ENCODE data around the gene ABHD16A. TPM values are rescaled to one million over a fixed set of nuclear protein-coding genes. Genes with fewer than 3 reads are reported as not detected.

The ABHD16A gene
- total RNA-seq, 1 donor from 2014 or later = 103 TPM

DNA sequence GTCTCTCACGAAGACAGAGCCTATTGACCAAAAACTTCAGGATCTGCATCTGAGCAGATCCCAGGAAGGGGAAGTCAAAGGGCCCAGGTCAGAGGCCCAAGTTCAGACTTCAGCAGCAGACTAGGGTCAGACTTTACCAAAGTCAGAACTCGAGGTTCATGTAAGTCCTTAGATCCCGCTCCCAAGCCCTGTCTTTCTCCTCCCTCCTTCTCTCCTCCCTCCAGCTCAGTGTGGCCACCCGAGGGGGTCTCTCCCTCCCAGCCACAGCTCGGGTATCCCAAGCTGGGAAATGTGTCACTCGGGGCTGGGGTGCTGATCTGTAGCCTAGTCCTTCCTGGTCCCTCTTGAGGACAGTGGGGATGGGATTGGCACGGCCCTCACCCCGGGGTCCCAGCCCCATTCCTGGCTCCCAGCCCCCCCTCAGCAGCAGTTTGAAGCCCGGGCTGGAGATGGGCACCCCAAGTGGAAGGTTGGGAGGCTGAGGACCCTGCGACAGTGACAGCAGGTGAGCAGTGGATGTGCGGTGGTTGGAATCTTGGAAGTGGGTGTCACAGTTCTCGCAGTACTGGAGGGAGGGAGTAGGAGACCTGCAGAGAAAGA, 40.9 kb downstream of the ABHD16A start:
- no peak for DNase-seq (ENCODE audit: low spot score)

DNA sequence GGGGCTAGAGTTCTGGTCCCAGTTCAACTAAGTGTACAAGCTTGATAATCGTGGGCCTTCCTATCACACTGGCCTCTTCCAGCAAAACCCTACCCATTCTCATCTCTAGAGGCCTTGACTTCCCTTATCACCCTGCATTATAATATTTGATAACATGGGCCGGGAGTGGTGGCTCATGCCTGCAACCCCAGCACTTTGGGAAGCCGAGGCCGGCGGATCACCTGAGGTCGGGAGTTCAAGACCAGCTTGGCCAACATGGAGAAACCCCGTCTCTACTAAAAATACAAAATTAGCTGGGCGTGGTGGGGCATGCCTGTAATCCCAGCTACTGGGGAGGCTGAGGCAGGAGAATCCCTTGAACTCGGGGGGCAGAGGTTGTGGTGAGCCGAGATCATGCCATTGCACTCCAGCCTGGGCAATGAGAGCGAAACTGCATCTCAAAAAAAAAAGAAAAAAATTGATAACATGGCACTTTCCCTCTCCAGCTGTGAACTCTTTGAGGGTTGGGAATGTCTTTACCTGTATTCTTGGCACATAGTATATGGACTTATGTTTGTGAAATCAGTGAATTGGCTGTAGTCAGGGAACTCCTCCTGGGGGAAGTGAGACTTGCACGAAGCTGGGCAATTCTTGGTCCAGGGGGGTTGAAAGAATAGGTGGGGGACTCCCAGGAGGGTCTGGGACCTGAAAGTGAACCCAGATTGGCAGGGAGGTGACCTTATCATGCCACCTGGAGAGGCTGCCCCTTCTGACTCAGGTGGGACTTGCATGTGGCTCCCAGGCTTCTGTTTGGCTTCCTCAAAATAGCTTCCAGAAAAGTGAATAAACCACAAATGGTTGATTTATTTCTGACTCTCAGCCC, 41.6 kb downstream of the ABHD16A start:
- no peak for DNase-seq (ENCODE audit: low spot score)

DNA sequence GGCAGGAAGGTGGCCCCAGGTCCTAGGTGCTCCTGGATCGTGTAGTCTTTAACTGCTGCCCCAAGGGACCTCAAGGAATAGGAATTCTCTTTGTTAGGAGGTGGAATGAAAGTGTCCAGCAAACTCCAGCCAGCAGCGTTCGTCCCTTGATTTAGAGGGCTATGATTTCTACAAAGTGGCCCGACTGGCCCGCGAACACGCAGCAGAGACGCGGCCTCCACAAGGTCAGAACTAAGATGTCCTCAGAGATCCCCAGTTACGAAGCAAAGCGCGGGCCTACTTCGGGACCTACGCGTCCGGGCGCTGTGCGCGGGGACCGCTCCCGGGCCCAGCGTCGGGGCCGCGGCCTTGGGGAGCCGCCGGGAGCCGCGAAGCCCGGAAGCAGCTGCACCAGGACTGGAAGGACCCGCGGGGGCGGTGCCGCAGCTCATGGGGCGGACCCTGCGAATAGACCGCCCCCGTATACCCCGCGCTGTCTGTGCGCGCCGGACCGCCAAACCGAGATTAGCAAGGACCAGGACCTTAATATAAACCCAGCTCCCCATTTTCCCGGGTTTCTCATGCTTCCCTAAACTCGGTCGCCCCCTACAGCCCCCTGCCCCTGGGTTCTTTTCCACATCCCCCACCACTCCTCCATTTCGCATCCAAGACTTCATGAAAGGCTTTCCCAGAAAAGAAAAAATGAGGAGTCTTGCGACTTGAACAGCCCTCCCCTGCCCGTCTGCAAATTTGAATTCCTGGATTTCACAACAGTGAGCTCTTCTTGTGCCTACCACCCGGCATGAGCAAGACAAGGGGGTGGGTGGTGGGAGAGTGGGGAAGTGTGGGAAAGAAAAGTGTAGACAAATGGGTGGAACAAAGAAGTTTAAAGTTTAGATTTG, 42.5 kb downstream of the ABHD16A start, which contains the start of gene C6orf47:
C6orf47 (minus strand) TSS at position 398 of the 881 bp plus-strand sequence. CDS start 831 bp downstream, outside the sequence.
- peak; percentile 84 for DNase-seq (ENCODE audit: low spot score)

DNA sequence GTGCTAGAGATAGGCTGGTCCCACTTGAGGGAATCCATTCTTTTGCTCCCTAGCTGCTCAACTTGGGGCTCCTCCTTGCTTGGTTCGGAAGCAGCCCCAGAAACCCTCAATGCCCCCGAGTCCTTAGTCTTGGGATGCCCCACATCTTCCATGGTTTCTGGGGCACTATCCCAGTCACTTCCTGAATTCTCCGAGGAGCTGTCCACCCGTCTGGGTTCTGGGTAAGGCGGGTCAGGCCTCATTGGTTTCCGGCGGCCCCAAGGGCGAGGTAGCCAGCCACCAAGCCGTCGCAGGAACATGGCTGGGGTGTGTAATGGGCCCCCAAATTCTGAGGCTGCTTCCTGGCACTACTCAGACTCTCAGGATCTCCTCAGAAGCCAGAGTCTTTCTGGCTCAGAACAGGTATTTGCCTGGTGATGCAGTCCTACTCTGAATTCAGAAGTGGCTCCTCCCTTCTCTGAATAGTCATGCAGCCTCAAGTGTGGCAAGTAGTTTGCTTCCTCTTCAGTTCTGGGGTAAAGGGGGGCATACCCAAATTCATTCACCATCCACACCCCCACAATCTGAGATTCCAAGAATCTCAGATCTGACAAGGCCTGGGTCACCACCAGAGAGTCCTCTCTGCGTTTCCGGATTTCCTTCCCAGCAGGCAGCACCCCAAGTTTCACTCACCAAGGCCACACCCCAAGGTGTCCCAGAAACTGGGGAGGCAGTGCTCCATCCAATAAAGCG, 43.3 kb downstream of the ABHD16A start:
- DNase-seq (ENCODE audit: low spot score) = no peak

DNA sequence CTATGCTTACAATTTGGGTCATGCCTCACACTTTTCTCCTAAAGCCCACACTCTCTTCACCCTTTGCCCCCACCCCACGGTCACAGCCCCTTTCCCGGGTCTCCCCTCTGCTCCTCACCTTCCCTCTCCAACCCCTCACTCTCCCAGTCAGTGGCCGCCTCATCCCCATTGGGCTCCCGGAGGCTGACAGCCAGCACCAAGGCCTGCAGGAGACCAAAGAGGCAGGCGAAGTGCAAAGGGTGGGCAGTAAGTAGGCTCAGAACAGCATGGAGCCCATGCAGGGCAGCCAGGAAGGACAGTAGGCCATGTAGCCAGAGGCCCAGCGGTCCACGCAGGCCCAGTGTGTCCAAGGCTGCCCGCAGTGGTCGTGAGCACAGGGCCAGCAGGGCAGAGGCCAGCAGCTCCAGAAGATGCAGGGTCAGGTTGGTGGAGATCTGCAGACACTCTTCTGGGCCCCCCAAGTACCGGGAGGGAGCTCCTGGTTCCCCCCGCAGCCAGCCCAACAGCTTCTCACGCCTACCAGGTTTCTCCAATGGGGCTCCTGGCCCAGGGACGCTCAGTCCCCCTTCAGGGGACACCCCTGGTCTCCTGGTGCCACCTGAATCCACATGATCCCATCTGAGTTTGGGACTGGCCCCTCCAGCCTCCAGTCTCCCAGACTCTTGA, 44.0 kb downstream of the ABHD16A start:
- no peak for DNase-seq (ENCODE audit: low spot score)

DNA sequence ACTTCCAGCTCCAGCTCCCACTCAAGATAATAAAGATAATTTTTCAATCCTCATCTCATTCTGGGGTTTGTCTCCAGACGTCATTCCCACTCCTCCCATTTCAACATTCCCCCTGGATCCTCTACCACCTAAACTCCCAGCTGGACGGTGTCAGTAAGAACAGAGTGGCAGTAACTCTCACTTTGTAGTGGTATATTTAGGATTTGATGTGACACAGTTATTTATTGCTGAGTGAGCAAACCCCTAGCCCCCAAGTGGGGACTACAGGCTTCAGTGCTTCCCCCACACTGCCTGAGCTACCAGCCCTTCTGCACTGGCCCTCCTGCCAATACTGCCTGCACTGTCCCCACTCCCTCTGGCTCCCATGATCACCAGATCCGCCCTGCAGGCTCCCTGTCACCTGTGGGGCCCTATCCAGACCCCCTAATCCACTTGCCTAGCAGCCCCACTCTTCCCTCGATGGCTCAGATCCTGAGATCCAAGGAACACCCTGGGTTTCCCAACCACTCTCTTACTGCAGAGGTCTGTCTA, 44.9 kb downstream of the ABHD16A start:
- DNase-seq (ENCODE audit: low spot score) = no peak

DNA sequence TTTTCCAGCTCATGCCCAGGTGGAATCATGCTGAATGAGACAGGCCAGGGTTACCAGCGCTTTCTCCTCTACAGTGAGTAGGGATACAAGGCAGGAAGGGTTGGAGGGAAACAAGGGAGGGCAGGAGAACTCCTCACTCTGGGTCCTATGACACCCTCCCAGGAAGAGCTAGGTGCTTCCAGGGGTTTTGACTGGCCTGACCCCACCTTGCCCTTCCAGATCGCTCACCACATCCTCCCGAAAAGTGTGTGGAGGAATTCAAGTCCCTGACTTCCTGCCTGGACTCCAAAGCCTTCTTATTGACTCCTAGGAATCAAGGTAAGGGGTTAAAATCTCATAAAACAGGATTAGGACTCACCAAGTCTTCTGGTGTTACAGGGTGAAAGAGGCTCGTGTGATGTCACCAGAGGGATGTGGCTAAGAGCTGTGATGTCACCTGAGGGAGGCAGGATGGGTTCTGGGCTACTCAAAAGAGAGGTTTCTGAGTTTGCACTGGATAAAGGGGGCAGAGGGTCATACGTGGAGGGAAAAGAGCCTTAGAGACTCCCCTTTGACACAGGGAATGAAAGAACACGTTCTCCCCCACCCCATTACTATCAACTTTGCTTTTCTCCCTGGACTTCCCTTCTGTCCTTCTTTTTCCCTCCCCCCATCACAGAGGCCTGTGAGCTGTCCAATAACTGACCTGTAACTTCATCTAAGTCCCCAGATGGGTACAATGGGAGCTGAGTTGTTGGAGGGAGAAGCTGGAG, 45.5 kb downstream of the ABHD16A start:
- no peak for DNase-seq (ENCODE audit: low spot score)

DNA sequence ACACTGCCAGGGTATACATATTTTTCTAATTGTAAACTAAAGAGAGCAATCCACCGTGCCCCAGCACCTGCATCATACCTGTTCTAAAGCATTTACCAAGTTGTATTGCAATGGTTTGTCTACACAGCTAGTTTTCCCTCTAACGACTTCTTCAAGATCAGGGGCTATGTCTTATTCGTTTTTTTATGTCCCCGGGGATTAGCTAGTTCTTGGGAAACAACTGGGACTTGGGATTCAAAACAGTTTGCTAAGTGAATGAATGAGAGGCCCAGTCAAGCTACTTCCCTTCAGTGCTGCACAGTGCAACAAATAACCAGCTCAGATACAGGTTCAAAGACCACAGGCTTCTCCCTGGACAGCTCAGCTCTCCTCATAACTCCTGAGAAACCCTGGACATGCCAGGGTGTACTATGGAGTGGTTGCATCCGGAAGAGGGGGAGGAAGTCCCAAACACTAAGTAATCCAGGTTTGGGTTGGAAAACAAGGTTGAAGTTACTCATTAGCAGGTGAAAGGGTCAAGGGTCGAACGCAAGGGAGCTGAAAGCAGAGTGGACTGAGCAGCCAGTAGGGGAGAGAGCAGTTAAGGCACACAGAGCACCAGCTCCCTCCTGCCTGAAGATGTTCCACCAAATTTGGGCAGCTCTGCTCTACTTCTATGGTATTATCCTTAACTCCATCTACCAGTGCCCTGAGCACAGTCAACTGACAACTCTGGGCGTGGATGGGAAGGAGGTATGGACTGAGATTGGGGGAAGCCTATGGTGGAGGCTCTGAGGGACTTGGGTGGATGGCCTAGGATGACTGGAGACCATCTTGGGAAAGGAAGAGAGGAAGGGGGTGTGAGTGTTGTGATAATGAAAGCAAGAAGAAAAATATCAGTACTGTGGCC, 47.5 kb downstream of the ABHD16A start, which contains the start of gene APOM:
APOM (plus strand) TSS at position 546 of the 889 bp plus-strand sequence; CDS start at position 619, 73 bp downstream.
- DNase-seq (ENCODE audit: low spot score) = no peak

DNA sequence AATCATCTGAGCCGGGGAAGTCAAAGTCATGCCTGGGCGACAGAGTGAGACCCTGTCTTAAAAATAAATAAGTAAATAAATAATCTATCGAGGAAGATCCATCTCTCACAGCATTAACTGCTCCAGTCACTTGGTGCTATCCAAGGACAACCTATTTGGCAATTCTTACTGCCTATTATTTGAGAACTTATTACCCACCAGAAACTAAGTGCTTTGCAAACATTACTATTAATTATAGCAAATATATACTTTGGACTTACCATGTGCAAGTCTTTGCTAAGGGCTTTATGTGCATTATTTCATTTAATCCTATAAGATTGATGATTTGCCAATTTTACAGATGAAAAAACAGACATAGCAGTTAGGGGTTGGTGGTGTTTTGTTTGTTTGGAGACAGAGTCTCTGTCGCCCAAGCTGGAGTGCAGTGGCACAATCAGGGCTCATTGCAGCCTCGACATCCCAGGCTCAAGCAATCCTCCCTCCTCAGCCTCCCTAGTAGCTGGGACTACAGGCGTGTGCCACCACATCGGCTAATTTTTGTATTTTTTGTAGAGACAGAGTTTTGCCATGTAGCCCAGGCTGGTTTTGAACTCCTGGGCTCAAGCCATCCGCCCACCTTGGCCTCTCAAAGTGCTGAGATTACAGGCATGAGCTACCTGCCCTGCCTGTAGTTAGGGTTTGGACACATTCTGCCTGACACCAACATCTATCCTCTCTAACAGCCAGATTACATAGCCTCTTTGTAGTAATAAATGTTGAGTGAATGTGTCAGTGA, 48.4 kb downstream of the ABHD16A start:
- DNase-seq (ENCODE audit: low spot score) = no peak

DNA sequence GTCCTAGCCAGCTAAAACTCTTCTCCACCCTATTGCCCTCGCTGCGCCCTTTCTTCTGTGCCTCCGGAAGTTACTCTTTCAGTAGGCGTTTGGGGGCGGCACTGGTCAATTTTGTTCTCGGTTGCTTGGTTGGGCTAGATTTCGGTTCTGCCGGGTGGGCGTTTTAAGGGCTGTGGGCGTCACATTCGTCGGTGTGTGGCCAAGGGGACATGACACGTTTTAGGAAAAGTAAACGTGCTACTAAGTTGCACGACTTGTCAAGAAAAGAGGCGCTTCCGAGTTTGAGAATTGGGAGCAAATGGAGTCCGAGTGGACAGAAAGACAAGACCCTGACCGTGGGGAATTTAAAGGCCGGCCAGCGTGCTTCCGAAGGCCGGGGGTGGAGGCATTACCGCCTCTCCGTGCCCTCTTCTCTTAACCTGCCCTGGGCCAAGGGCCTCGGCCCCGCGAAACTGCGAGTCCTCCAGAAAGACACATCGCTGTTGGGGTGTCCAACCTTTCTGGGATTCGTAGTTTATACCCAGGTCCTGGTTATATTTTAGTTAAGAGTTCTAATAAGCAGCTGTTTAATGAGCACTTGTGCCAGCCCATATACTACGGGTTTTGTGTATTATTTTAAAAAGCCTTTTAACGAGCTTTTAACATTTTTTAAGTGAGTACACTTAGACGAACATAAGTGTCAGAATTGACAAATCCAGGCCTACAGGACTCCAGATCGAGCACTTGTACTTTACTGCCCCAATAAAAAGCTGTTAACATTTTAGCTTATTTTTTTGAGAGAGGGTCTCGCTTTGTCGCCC, 50.0 kb downstream of the ABHD16A start:
- DNase-seq (ENCODE audit: low spot score) = peak; percentile 90

DNA sequence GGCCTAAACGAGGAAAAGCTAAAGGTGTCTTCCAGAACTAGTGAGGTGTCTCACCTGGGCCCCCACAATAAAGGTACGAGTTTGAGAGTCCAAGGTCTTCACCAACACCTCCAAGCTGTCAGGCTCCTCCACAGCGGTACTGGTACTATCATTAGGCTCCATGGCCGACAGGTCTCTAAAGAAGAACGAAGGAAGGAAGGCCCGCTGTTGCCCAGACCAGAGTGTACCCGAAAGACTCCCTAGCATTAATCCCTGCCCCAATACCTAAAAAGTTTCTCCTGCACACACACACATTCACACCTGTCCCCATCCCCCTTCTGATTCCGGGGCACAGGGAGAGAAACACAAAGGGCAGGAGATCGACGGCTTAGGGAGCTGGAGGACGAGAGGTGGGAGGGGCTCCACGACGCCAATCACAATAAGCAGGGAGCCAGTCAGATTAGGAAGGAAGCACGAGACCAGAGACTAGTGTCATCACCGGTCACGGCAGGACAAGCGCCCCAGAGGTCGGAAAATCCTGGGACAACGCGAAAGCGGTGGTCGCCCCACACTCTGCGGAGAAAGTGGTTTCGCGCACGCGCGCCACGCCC, 51.4 kb downstream of the ABHD16A start:
- no peak for DNase-seq (ENCODE audit: low spot score)

DNA sequence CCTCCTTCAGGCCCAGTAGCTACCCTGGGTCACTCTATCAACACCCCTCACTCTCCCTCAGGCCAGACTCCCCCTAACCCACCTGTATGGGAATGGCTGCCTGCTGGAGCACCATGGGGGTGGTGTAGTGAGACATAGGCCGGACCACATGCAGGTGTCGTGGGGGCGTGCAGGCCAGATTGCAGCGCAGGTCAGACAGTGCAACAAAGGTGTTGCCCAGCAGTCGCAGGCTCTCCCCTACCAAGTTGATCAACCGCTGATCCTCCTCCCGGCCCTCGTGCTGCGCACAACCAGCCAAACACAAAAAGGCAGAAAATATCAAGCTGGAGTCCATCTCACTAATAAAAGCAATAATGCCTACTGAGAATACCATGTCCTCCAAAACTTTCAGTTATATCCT, 57.8 kb downstream of the ABHD16A start:
- DNase-seq (ENCODE audit: low spot score) = no peak

DNA sequence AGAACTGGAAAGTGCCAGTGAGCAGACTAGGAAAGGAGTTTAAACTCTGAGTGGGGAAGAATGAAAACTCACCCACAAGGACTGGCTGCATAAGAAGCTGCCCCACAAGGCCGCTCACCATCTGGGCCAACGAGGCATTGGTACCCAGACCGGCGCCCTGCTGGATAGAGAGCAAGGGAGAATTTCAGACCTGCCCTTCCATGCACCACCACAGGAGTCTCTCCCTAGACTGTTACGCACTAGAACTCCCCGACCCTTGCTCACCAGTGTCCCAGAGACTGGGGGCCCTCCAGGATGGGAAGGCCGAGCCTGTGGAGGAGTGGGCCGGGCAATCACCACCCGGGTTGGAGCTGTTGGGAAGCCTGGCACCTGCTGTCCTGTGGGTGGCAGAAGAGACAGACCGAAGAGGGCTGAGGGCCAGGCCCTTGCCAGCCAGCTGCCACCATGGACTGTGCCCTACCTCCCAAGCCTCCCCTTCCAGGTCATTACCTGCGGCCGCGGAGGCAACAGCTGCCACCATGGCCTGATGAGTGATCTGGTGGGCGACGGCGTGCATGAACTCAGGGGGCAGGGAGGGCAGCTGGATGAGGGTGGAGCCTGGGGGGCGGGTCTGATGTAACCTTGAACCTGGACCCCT, 59.2 kb downstream of the ABHD16A start:
- no peak for DNase-seq (ENCODE audit: low spot score)

DNA sequence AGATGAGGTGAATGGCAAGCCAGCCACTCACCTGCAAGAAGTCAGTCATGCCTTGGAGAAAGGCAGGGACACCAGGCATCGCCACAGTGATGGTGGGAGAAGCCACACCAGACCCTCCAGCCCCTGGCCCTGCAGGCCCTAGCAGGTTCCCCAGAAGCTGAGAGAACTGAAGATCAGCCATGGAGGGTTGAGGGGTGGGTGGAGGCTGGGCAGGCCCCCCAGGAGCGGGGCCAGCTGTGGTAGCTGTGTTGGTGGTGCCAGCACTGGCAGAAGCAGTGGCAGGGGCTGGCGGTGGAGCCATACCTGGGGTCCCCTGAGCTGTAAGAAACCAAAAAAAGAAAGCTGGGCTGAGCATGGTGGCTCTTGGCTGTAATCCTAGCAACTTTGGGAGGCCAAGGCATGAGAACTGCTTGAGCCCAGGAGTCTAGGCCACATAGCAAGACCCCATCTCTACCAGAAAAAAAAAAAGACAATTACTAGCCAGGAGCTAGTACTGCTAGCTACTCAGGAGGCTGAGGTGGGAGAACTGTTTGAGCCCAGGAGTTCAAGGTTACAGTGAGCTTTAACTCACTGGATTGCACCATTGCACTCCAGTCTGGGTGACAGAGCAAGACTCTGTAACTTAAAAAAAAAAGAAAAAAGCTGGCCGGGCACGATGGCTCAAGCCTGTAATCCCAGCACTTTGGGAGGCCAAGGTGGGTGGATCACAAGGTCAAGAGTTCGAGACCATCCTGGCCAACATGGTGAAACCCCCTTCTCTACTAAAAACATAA, 60.1 kb downstream of the ABHD16A start:
- DNase-seq (ENCODE audit: low spot score) = no peak

DNA sequence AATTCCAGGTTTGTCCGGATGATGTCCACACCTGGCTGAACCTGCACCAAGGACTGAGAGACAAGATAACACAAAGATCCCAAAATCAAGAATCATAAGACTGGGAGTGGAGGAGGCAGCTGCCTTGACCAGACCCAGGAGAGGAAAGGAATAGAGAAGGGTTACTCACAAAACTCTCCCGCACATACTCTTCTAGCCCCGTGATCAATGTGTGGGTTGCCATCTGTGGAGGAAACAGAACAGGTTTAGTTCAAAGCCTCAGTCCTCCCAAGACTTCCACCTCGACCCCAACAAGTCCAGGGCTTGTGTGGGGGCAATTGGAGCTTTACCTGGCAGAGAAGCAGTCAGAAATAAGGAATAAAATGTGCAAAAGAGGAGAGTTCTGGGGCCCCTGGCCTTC, 61.8 kb downstream of the ABHD16A start:
- DNase-seq (ENCODE audit: low spot score) = no peak

All from mucosa of gallbladder (tissue), 1 donor.